Smooth muscle cell (in vitro differentiated cells): ENCODE results near the gene POMP. TPM values are rescaled to one million over a fixed set of nuclear protein-coding genes. Genes with fewer than 3 reads are reported as not detected.

Experiments used
- DNase-seq: peaks from one replicate; lab custom pipeline; 2025; ENCODE audit not compliant: unreplicated experiment; lab: John Stamatoyannopoulos, UW
- H2AFZ ChIP-seq: fragments of 200-600 bp; sonication (generic); 2 replicates; pipeline ENCODE4 v1.6.0; 2016; ENCODE audit warnings: antibody characterized with exemption, low read depth, mild to moderate bottlenecking
- H3F3A ChIP-seq: fragments of 200-600 bp; sonication (generic); 2 replicates; pipeline ENCODE4 v1.6.0; 2017; ENCODE audit warnings: antibody characterized with exemption, low read depth
- H3K27ac ChIP-seq: fragments of 200-600 bp; sonication (generic); 2 replicates; pipeline ENCODE4 v1.5.1; 2016; ENCODE audit warnings: low read depth, mild to moderate bottlenecking
- H3K27me3 ChIP-seq: fragments of 200-600 bp; sonication (generic); 2 replicates; pipeline ENCODE4 v1.6.1; 2016; ENCODE audit warnings: low read depth, mild to moderate bottlenecking
- H3K36me3 ChIP-seq: fragments of 200-600 bp; sonication (generic); 2 replicates; pipeline ENCODE4 v1.5.1; 2016; ENCODE audit warnings: low read depth
- H3K4me1 ChIP-seq: fragments of 200-600 bp; sonication (generic); 2 replicates; pipeline ENCODE4 v1.5.1; 2016; ENCODE audit warnings: low read depth
- H3K4me2 ChIP-seq: fragments of 200-600 bp; sonication (generic); 2 replicates; pipeline ENCODE4 v1.6.0; 2016; ENCODE audit warnings: mild to moderate bottlenecking
- H3K4me3 ChIP-seq: fragments of 200-600 bp; sonication (generic); 2 replicates; pipeline ENCODE4 v1.5.1; 2016; ENCODE audit warnings: mild to moderate bottlenecking
- H3K79me2 ChIP-seq: fragments of 200-600 bp; sonication (generic); 2 replicates; pipeline ENCODE4 v1.6.0; 2016; ENCODE audit warnings: low read depth, mild to moderate bottlenecking
- H3K9ac ChIP-seq: fragments of 200-600 bp; sonication (generic); 2 replicates; pipeline ENCODE4 v1.6.0; 2016; ENCODE audit warnings: low read depth
- H3K9me3 ChIP-seq: fragments of 200-600 bp; sonication (generic); replicated peaks from 2 replicates; pipeline ENCODE4 v1.5.1; 2016; ENCODE audit warnings: low read depth
- H4K20me1 ChIP-seq: fragments of 200-600 bp; sonication (generic); 2 replicates; pipeline ENCODE4 v1.6.0; 2016; ENCODE audit warnings: low read depth
- CTCF ChIP-seq: fragments of 200-600 bp; sonication (generic); IDR thresholded peaks from 2 replicates; pipeline ENCODE4 v1.5.1; 2017; ENCODE audit warnings: borderline replicate concordance, mild to moderate bottlenecking, antibody characterized with exemption; ENCODE audit not compliant: insufficient read depth, poor library complexity, severe bottlenecking
- WGBS: methylation state at CpG from one replicate; pipeline ENCODE4 v1.1.7; 2016; ENCODE audit warnings: low lambda C conversion rate; 5-methylcytosine and 5-hydroxymethylcytosine counted together
- polyA plus RNA-seq: library from polyadenylated mRNA; unstranded; fragments of >200 nt; fragmentation: Nextera tagmentation; extraction: Ambion mirVana; gene quantifications from 2 replicates; pipeline ENCODE4 v1.2.1, GENCODE V29; 2016
- total RNA-seq: library from RNA; depleted of rRNA; stranded (reverse); fragments of >200 nt; gene quantifications from 2 replicates; pipeline ENCODE4 v1.2.3, GENCODE V29; 2014

The POMP gene
- total and polyA plus RNA-seq, 2 experiments from 2014 or later: 134 to 265 TPM

- Histone ChIP-seq H3K4me3 (no peak overlapping the region), H3K9ac (no peak overlapping the region), H3K4me1 (no peaks in the 10 kb centered on the region), H2AFZ (no peak overlapping the region), H3K27me3 (no peaks in the 10 kb centered on the region), H3K79me2 (no peaks in the 10 kb centered on the region), H3F3A (no peaks in the 10 kb centered on the region), H3K27ac (no peak overlapping the region), H3K9me3 (no peaks in the 10 kb centered on the region), H3K4me2 (no peak overlapping the region), H3K36me3 (no peaks in the 10 kb centered on the region), H4K20me1 (no peaks in the 10 kb centered on the region)
- TF ChIP-seq CTCF: no peak
- DNase-seq: no peak
- WGBS: 76% methylated on average over 31 of the region's 31 CpGs
Measured at GRCh38 chr13:28618230-28618994, 40.5 kb upstream of the POMP start.

- 84% methylated on average over 8 of the region's 8 CpGs for WGBS
- H2AFZ ChIP-seq: no peak overlapping the region
- H3K27ac ChIP-seq: no peak overlapping the region
- H3F3A ChIP-seq: no peaks in the 10 kb centered on the region
- no peaks in the 10 kb centered on the region for H3K36me3 ChIP-seq
- no peaks in the 10 kb centered on the region for H3K27me3 ChIP-seq
- no peak for DNase-seq
- no peak for TF ChIP-seq CTCF
- no peaks in the 10 kb centered on the region for H3K79me2 ChIP-seq
- no peak overlapping the region for H3K4me3 ChIP-seq
- H4K20me1 ChIP-seq: no peaks in the 10 kb centered on the region
- no peaks in the 10 kb centered on the region for H3K4me1 ChIP-seq
- no peaks in the 10 kb centered on the region for H3K9me3 ChIP-seq
- no peak overlapping the region for H3K9ac ChIP-seq
- no peak overlapping the region for H3K4me2 ChIP-seq
Measured at GRCh38 chr13:28620011-28620830, 38.7 kb upstream of the POMP start.

- no peak for TF ChIP-seq CTCF
- Histone ChIP-seq H3K27ac (no peak overlapping the region), H2AFZ (no peak overlapping the region), H3K4me3 (no peak overlapping the region), H3K9ac (no peak overlapping the region), H3K27me3 (no peaks in the 10 kb centered on the region), H3K36me3 (no peaks in the 10 kb centered on the region), H3K4me1 (no peaks in the 10 kb centered on the region), H3K4me2 (no peak overlapping the region), H3F3A (no peaks in the 10 kb centered on the region), H4K20me1 (no peaks in the 10 kb centered on the region), H3K79me2 (no peaks in the 10 kb centered on the region), H3K9me3 (no peaks in the 10 kb centered on the region)
- no peak for DNase-seq
- WGBS: 96% methylated on average over 5 of the region's 5 CpGs
Measured at GRCh38 chr13:28621449-28621848, 37.5 kb upstream of the POMP start.
